ENCODE data around the gene SMARCE1. TPM values are rescaled to one million over a fixed set of nuclear protein-coding genes. Genes with fewer than 3 reads are reported as not detected.

Gene SMARCE1
- total and polyA plus RNA-seq, 11 donors: 38.6 to 88.0 (median 59.4) TPM

- Histone ChIP-seq H3K27me3 (no peaks in the 10 kb centered on the region), H3K4me3 (peak overlapping the region; percentile 70 to 97 (median 90)), H3K27ac (peak overlapping the region; percentile 95 to 100 (median 98)), H3K36me3 (peaks cover 0 to 42% (median 33%) of the 10 kb centered on the region in 9 donors), H3K4me1 (peaks cover 0 to 38% (median 27%) of the 10 kb centered on the region in 12 donors), H3K9me3 (no peaks in the 10 kb centered on the region)
- ATAC-seq (peak; percentile 31 to 69 (median 47)), DNase-seq (no peak)
- WGBS, 4 donors: 8 to 11% (median 10%) methylated on average over 16 to 18 of the region's 18 CpGs
- intact Hi-C loops (cut with DNase I): loop anchor here in 1 of 10 donors (10.0 kb wide), 1 partner anchor 148 kb away; the partner anchor contains the start of gene KRT28
- TF ChIP-seq CTCF (IDR thresholded peaks at IDR 0.05): no peak
- no peak for TF ChIP-seq POLR2A (IDR thresholded peaks at IDR 0.05)
Observed at GRCh38 chr17:40646791-40647623, 611 bp downstream of the SMARCE1 start.

- Histone ChIP-seq H3K9me3 (no peaks in the 10 kb centered on the region), H3K27me3 (no peaks in the 10 kb centered on the region), H3K4me1 (peaks cover 0 to 40% (median 28%) of the 10 kb centered on the region in 12 donors), H3K36me3 (peaks cover 0 to 53% (median 43%) of the 10 kb centered on the region in 9 donors), H3K27ac (no peak overlapping the region), H3K4me3 (peak overlapping the region in 3 of 12 donors; percentile 76 to 97 (median 91))
- ATAC-seq (no peak), DNase-seq (no peak)
- 31 to 47% (median 40%) methylated on average over 2 of the region's 2 CpGs for WGBS, 4 donors
- TF ChIP-seq POLR2A (IDR thresholded peaks at IDR 0.05) (no peak), CTCF (IDR thresholded peaks at IDR 0.05) (no peak)
- intact Hi-C loops (cut with DNase I): loop anchor here in 1 of 10 donors (10.0 kb wide), 1 partner anchor 149 kb away; the partner anchor contains the start of gene KRT28
Observed at GRCh38 chr17:40645943-40646342, 1.7 kb downstream of the SMARCE1 start.

GRCh38 chr17:40645291-40645690, 2.3 kb downstream of the SMARCE1 start:
- no peaks in the 10 kb centered on the region for H3K27me3 ChIP-seq
- DNase-seq (no peak), ATAC-seq (no peak)
- peaks cover 0 to 40% (median 28%) of the 10 kb centered on the region in 12 donors for H3K4me1 ChIP-seq
- intact Hi-C loops (cut with DNase I): loop anchor here in 1 of 10 donors (10.0 kb wide), 1 partner anchor 150 kb away; the partner anchor contains the start of gene KRT28
- H3K9me3 ChIP-seq: no peaks in the 10 kb centered on the region
- H3K36me3 ChIP-seq: peaks cover 0 to 59% (median 50%) of the 10 kb centered on the region in 9 donors
- TF ChIP-seq CTCF (IDR thresholded peaks at IDR 0.05) (no peak), POLR2A (IDR thresholded peaks at IDR 0.05) (no peak)
- H3K27ac ChIP-seq: no peak overlapping the region
- peak overlapping the region in 1 of 12 donors; percentile 76 for H3K4me3 ChIP-seq

- peaks cover 0 to 100% (median 84%) of the 10 kb centered on the region in 9 donors for H3K36me3 ChIP-seq
- no peak overlapping the region for H3K27ac ChIP-seq
- ATAC-seq (no peak), DNase-seq (no peak)
- 70 to 72% (median 71%) methylated on average over 2 of the region's 2 CpGs for WGBS, 4 donors
- no peaks in the 10 kb centered on the region for H3K27me3 ChIP-seq
- peaks cover 0 to 14% (median 0%) of the 10 kb centered on the region in 12 donors for H3K4me1 ChIP-seq
- no peak for TF ChIP-seq CTCF (IDR thresholded peaks at IDR 0.05)
- TF ChIP-seq POLR2A (IDR thresholded peaks at IDR 0.05): no peak
- intact Hi-C loops (cut with DNase I): loop anchor here in 1 of 10 donors (10.0 kb wide), 1 partner anchor 503 kb away; no protein-coding TSS in a partner anchor
- H3K4me3 ChIP-seq: no peak overlapping the region
- no peaks in the 10 kb centered on the region for H3K9me3 ChIP-seq
Observed at GRCh38 chr17:40637931-40638330, 9.7 kb downstream of the SMARCE1 start.
